GM12878 (cell line): Measurements from ENCODE around the gene DNAJC6. TPM values are rescaled to one million over a fixed set of nuclear protein-coding genes. Genes with fewer than 3 reads are reported as not detected.

ENCODE experiments used
- BHLHE40 ChIP-seq, 2 experiments: fragments of 450-650 bp in 1 of 2; IDR thresholded peaks; 2 replicates each; pipeline ENCODE4 v1.6.1; 2011 to 2017; ENCODE audit warnings: low read depth in 2 of 2, borderline replicate concordance in 1 of 2, improper control_type of control experiment in 1 of 2, low read length in 1 of 2, mild to moderate bottlenecking in 1 of 2
- CBX3 ChIP-seq: fragments of 200-600 bp; sonication (generic); IDR thresholded peaks from 2 replicates; pipeline ENCODE4 v1.6.1; 2016; ENCODE audit warnings: low read depth, borderline replicate concordance
- CEBPZ ChIP-seq: fragments of 150-350 bp; IDR thresholded peaks from 2 replicates; pipeline ENCODE4 v1.6.1; 2016; ENCODE audit warnings: low read depth, low read length
- CHD4 ChIP-seq: fragments of 200-600 bp; sonication (generic); IDR thresholded peaks from 2 replicates; pipeline ENCODE4 v1.6.1; 2016; ENCODE audit warnings: mild to moderate bottlenecking
- CREB1 ChIP-seq: IDR thresholded peaks from 2 replicates; pipeline ENCODE4 v1.6.1; 2012; ENCODE audit warnings: low read depth, mild to moderate bottlenecking, inconsistent platforms
- IKZF2 ChIP-seq, 2 experiments: fragments of 450-650 bp; IDR thresholded peaks; 2 replicates each; pipeline ENCODE4 v1.6.1; 2017; ENCODE audit warnings: mild to moderate bottlenecking in 2 of 2, moderate library complexity in 2 of 2
- KLF5 ChIP-seq: fragments of 450-650 bp; IDR thresholded peaks from 2 replicates; pipeline ENCODE4 v1.6.1; 2014; ENCODE audit warnings: mild to moderate bottlenecking; ENCODE audit not compliant: partially characterized antibody
- NR2F1 ChIP-seq: fragments of 450-650 bp; conservative IDR thresholded peaks from 2 replicates; pipeline ENCODE4 v1.6.1; 2017; ENCODE audit warnings: mild to moderate bottlenecking
- PAX8 ChIP-seq: fragments of 450-650 bp; IDR thresholded peaks from 2 replicates; pipeline ENCODE4 v1.6.1; 2017; ENCODE audit warnings: mild to moderate bottlenecking, moderate library complexity
- POLR2A ChIP-seq: IDR thresholded peaks from 2 replicates; pipeline ENCODE4 v1.6.1; 2011; ENCODE audit warnings: low read depth, mild to moderate bottlenecking, low read length
- RELA ChIP-seq: fragments of 450-650 bp; IDR thresholded peaks from 2 replicates; pipeline ENCODE4 v1.8.0; 2014; ENCODE audit warnings: borderline replicate concordance; ENCODE audit not compliant: partially characterized antibody
- RELB ChIP-seq: fragments of 450-650 bp; IDR thresholded peaks from 2 replicates; pipeline ENCODE4 v1.6.1; 2017; ENCODE audit warnings: low read depth, mild to moderate bottlenecking, moderate library complexity
- SMARCA5 ChIP-seq: fragments of 450-650 bp; IDR thresholded peaks from 2 replicates; pipeline ENCODE4 v1.6.1; 2017; ENCODE audit warnings: mild to moderate bottlenecking
- SP1 ChIP-seq: IDR thresholded peaks from one replicate; pipeline ENCODE4 v1.6.1; 2011; ENCODE audit warnings: low read depth, low read length
- SREBF2 ChIP-seq: IDR thresholded peaks from 2 replicates; pipeline ENCODE4 v1.6.1; 2012; ENCODE audit warnings: mild to moderate bottlenecking, low read length
- STAT1 ChIP-seq: fragments of 450-650 bp; conservative IDR thresholded peaks from 2 replicates; pipeline ENCODE4 v1.6.1; 2014; ENCODE audit warnings: antibody characterized with exemption, mild to moderate bottlenecking
- YY1 ChIP-seq: IDR thresholded peaks from 2 replicates; pipeline ENCODE4 v1.6.1; 2011; ENCODE audit warnings: low read depth, mild to moderate bottlenecking, low read length
- ZNF622 ChIP-seq: fragments of 450-650 bp; IDR thresholded peaks from 2 replicates; pipeline ENCODE4 v1.6.1; 2017; ENCODE audit warnings: mild to moderate bottlenecking, inconsistent platforms
- polyA plus RNA-seq, 11 experiments: library from polyadenylated mRNA; depleted of rRNA in 4 of 11; unstranded in 6 of 11; stranded (reverse) in 5 of 11; fragments of >200 nt; fragmentation: Nextera tagmentation in 4 of 11; fragmentation: Illumina TruSeq in 1 of 11; extraction: Ambion mirVana in 4 of 11; extraction: Trizol in 1 of 11; gene quantifications; 1 replicate in 1 of 11; 2 replicates in 10 of 11; pipeline versions ENCODE4 v1.2.1 to v1.2.3, GENCODE V29; 2011 to 2016; ENCODE audit warnings: inconsistent platforms in 2 of 11, missing spikeins in 2 of 11, low read depth in 1 of 11
- total RNA-seq, 4 experiments: library from RNA; depleted of rRNA in 3 of 4; stranded (reverse); fragments of >200 nt in 3 of 4; fragmentation: Illumina TruSeq in 1 of 4; extraction: Trizol in 1 of 4; gene quantifications; 2 replicates each; pipeline versions ENCODE4 v1.2.1 to v1.2.3, GENCODE V29; 2013 to 2021
- TF ChIP-seq, protein P1 (sequence below): fragments of 450-650 bp; conservative IDR thresholded peaks from 2 replicates; pipeline ENCODE4 v1.6.1; 2017; ENCODE audit warnings: mild to moderate bottlenecking, moderate library complexity
- TF ChIP-seq, protein P2 (sequence below): fragments of 450-650 bp; IDR thresholded peaks from 2 replicates; pipeline ENCODE4 v1.6.1; 2017; ENCODE audit warnings: mild to moderate bottlenecking, moderate library complexity

DNAJC6 gene
- total and polyA plus RNA-seq, 10 of the 15 experiments (the other 5 are each of a cell fraction or from before 2014, with no cell fraction given): 0.08 to 4.3 (median 2.7) TPM

- peak; percentile 95 for TF ChIP-seq YY1
- TF ChIP-seq ZNF622: no peak
- TF ChIP-seq, protein P1, sequence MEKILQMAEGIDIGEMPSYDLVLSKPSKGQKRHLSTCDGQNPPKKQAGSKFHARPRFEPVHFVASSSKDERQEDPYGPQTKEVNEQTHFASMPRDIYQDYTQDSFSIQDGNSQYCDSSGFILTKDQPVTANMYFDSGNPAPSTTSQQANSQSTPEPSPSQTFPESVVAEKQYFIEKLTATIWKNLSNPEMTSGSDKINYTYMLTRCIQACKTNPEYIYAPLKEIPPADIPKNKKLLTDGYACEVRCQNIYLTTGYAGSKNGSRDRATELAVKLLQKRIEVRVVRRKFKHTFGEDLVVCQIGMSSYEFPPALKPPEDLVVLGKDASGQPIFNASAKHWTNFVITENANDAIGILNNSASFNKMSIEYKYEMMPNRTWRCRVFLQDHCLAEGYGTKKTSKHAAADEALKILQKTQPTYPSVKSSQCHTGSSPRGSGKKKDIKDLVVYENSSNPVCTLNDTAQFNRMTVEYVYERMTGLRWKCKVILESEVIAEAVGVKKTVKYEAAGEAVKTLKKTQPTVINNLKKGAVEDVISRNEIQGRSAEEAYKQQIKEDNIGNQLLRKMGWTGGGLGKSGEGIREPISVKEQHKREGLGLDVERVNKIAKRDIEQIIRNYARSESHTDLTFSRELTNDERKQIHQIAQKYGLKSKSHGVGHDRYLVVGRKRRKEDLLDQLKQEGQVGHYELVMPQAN: 0 out of 2 replicates have a peak, but pooled peaks have one; percentile 66
- TF ChIP-seq SP1: no peak
- TF ChIP-seq SREBF2: no peak
- TF ChIP-seq CBX3: no peak
- no peak for TF ChIP-seq CREB1
- no peak for TF ChIP-seq STAT1
- TF ChIP-seq IKZF2 (IDR thresholded peaks at IDR 0.05): peak; percentile 45 to 57; a peak in 3 of 4 replicates
- peak; percentile 44 for TF ChIP-seq RELA
- TF ChIP-seq SMARCA5: peak; percentile 52; the same call in 1 of the 2 replicates
- TF ChIP-seq, protein P2, sequence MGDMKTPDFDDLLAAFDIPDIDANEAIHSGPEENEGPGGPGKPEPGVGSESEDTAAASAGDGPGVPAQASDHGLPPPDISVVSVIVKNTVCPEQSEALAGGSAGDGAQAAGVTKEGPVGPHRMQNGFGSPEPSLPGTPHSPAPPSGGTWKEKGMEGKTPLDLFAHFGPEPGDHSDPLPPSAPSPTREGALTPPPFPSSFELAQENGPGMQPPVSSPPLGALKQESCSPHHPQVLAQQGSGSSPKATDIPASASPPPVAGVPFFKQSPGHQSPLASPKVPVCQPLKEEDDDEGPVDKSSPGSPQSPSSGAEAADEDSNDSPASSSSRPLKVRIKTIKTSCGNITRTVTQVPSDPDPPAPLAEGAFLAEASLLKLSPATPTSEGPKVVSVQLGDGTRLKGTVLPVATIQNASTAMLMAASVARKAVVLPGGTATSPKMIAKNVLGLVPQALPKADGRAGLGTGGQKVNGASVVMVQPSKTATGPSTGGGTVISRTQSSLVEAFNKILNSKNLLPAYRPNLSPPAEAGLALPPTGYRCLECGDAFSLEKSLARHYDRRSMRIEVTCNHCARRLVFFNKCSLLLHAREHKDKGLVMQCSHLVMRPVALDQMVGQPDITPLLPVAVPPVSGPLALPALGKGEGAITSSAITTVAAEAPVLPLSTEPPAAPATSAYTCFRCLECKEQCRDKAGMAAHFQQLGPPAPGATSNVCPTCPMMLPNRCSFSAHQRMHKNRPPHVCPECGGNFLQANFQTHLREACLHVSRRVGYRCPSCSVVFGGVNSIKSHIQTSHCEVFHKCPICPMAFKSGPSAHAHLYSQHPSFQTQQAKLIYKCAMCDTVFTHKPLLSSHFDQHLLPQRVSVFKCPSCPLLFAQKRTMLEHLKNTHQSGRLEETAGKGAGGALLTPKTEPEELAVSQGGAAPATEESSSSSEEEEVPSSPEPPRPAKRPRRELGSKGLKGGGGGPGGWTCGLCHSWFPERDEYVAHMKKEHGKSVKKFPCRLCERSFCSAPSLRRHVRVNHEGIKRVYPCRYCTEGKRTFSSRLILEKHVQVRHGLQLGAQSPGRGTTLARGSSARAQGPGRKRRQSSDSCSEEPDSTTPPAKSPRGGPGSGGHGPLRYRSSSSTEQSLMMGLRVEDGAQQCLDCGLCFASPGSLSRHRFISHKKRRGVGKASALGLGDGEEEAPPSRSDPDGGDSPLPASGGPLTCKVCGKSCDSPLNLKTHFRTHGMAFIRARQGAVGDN: peak; percentile 61; the same call in 1 of the 2 replicates
- no peak for TF ChIP-seq NR2F1
- no peak for TF ChIP-seq CEBPZ
- TF ChIP-seq BHLHE40 (IDR thresholded peaks at IDR 0.05; ENCODE audit: borderline replicate concordance in 1 of 2, low read depth in 2 of 2, low read length in 1 of 2): peak in 1 of 2 experiments; percentile 40; a peak in 1 of 4 replicates
- TF ChIP-seq PAX8: no peak
- peak; percentile 90 for TF ChIP-seq POLR2A
- peak; percentile 63 for TF ChIP-seq KLF5
- peak; percentile 70 for TF ChIP-seq RELB
- no peak for TF ChIP-seq CHD4
Observed at GRCh38 chr1:65420590-65421350, 111.4 kb downstream of the DNAJC6 start, which contains the start of the genes LEPR and LEPROT (continued).
